Astrocyte (in vitro differentiated cells and primary cell): Measurements from ENCODE around the gene ASB16. TPM values are rescaled to one million over a fixed set of nuclear protein-coding genes. Genes with fewer than 3 reads are reported as not detected.

Experiments used
- DNase-seq: peaks from one replicate; pipeline ENCODE4 v3.0.0-alpha.2; 2010; ENCODE audit warnings: low read depth
- FAIRE-seq: peaks from 2 replicates; lab custom pipeline; 2011; peaks lifted over from hg19 to GRCh38; lab: Jason Lieb, UNC
- H2AFZ ChIP-seq: 2 replicates; pipeline ENCODE4 v1.6.0; 2012; ENCODE audit warnings: low read depth, low read length, inconsistent platforms
- H3K27ac ChIP-seq: 2 replicates; pipeline ENCODE4 v1.5.1; 2011; ENCODE audit warnings: low read depth, low read length, inconsistent platforms
- H3K27me3 ChIP-seq: 2 replicates; pipeline ENCODE4 v1.6.0; 2011; ENCODE audit warnings: low read length, inconsistent platforms; ENCODE audit not compliant: insufficient read depth
- H3K36me3 ChIP-seq: 2 replicates; pipeline ENCODE4 v1.5.1; 2011; ENCODE audit warnings: low read length, inconsistent platforms; ENCODE audit not compliant: insufficient read depth
- H3K4me1 ChIP-seq: 2 replicates; pipeline ENCODE4 v1.5.1; 2011; ENCODE audit warnings: low read length, inconsistent platforms; ENCODE audit not compliant: insufficient read depth
- H3K4me2 ChIP-seq: 2 replicates; pipeline ENCODE4 v1.6.0; 2012; ENCODE audit warnings: low read length, inconsistent platforms
- H3K4me3 ChIP-seq: 2 replicates; pipeline ENCODE4 v1.5.1; 2011; ENCODE audit warnings: low read depth, mild to moderate bottlenecking, low read length, inconsistent platforms; ENCODE audit not compliant: insufficient read depth
- H3K79me2 ChIP-seq: 2 replicates; pipeline ENCODE4 v1.6.0; 2012; ENCODE audit warnings: mild to moderate bottlenecking, low read length, inconsistent platforms; ENCODE audit not compliant: insufficient read depth
- H3K9ac ChIP-seq: 2 replicates; pipeline ENCODE4 v1.6.0; 2012; ENCODE audit warnings: mild to moderate bottlenecking, low read length, inconsistent platforms
- H3K9me3 ChIP-seq: 2 replicates; pipeline ENCODE4 v1.5.1; 2012; ENCODE audit warnings: low read depth, mild to moderate bottlenecking, low read length, inconsistent platforms; ENCODE audit not compliant: insufficient read depth
- H4K20me1 ChIP-seq: 2 replicates; pipeline ENCODE4 v1.6.0; 2012; ENCODE audit warnings: low read length, inconsistent platforms; ENCODE audit not compliant: insufficient read depth
- H3K27ac Mint-ChIP-seq: one replicate; pipeline ENCODE4 v1.8.0; 2021; ENCODE audit warnings: mild to moderate bottlenecking, mixed read lengths; ENCODE audit not compliant: unreplicated experiment
- H3K27me3 Mint-ChIP-seq: one replicate; pipeline ENCODE4 v1.8.0; 2021; ENCODE audit warnings: low read depth, mixed read lengths; ENCODE audit not compliant: unreplicated experiment
- H3K36me3 Mint-ChIP-seq: one replicate; pipeline ENCODE4 v1.8.0; 2021; ENCODE audit warnings: low read depth, mixed read lengths; ENCODE audit not compliant: unreplicated experiment
- H3K4me1 Mint-ChIP-seq: one replicate; pipeline ENCODE4 v1.8.0; 2021; ENCODE audit warnings: low read depth, mixed read lengths; ENCODE audit not compliant: unreplicated experiment
- H3K4me3 Mint-ChIP-seq: one replicate; pipeline ENCODE4 v1.8.0; 2021; ENCODE audit warnings: mild to moderate bottlenecking, moderate library complexity, mixed read lengths; ENCODE audit not compliant: unreplicated experiment
- H3K9me3 Mint-ChIP-seq: one replicate; pipeline ENCODE4 v1.8.0; 2021; ENCODE audit warnings: mild to moderate bottlenecking, mixed read lengths; ENCODE audit not compliant: unreplicated experiment
- EZH2 ChIP-seq: IDR thresholded peaks from 2 replicates; pipeline ENCODE4 v1.6.1; 2012; ENCODE audit warnings: mild to moderate bottlenecking, low read length, inconsistent platforms; ENCODE audit not compliant: insufficient read depth
- total RNA-seq: library from RNA; stranded (reverse); gene quantifications from 2 replicates; pipeline ENCODE4 v1.2.1, GENCODE V29; 2021
- TF ChIP-seq, protein P1 (sequence below): IDR thresholded peaks from 2 replicates; pipeline ENCODE4 v1.5.1; 2011; ENCODE audit warnings: low read depth, mild to moderate bottlenecking, inconsistent platforms, low read length, moderate library complexity; ENCODE audit not compliant: insufficient read depth

Gene ASB16
- total RNA-seq, 1 donor from 2014 or later = not detected

DNA sequence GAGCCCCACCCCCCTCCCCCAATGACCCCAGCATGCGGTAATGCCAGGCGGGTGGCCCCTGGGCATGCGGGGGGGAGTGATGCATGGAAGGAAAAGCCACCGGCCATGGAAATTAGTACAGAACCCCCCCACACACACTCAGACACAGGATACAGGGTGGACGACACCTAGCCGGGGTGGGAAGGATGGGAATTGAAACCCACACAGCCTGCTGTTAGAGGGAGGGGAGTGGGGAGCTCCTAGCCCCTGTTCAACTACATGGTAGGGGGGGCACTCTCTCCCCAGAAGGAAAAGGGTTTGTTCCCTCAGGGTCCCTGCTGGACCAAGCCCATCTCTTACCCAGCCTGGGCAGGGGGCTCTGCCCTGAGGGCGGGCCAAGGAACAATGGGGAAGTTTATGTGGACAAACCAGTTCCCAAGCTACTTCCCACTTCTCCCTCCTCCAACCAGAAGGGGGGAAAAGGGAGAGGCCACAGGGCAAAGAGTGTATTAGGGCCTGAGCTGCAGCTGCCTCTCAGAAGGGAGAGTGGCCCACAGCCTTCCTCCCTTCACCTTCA is 21.5 kb downstream of the ASB16 start:
- Histone ChIP-seq H2AFZ (no peak overlapping the region), H3K27me3 (no peaks in the 10 kb centered on the region), H4K20me1 (peaks cover 13% of the 10 kb centered on the region), H3K36me3 (peaks cover 26% of the 10 kb centered on the region), H3K79me2 (peaks cover 35% of the 10 kb centered on the region), H3K27ac (no peak overlapping the region), H3K9ac (no peak overlapping the region), H3K4me3 (no peak overlapping the region), H3K4me1 (peaks cover 9% of the 10 kb centered on the region), H3K9me3 (no peaks in the 10 kb centered on the region), H3K4me2 (no peak overlapping the region)
- Mint-ChIP-seq H3K4me3 (no peak overlapping the region), H3K4me1 (peaks cover 14% of the 10 kb centered on the region), H3K9me3 (no peaks in the 10 kb centered on the region), H3K27me3 (no peaks in the 10 kb centered on the region), H3K36me3 (peaks cover 10% of the 10 kb centered on the region), H3K27ac (no peak overlapping the region)
- TF ChIP-seq, protein P1, sequence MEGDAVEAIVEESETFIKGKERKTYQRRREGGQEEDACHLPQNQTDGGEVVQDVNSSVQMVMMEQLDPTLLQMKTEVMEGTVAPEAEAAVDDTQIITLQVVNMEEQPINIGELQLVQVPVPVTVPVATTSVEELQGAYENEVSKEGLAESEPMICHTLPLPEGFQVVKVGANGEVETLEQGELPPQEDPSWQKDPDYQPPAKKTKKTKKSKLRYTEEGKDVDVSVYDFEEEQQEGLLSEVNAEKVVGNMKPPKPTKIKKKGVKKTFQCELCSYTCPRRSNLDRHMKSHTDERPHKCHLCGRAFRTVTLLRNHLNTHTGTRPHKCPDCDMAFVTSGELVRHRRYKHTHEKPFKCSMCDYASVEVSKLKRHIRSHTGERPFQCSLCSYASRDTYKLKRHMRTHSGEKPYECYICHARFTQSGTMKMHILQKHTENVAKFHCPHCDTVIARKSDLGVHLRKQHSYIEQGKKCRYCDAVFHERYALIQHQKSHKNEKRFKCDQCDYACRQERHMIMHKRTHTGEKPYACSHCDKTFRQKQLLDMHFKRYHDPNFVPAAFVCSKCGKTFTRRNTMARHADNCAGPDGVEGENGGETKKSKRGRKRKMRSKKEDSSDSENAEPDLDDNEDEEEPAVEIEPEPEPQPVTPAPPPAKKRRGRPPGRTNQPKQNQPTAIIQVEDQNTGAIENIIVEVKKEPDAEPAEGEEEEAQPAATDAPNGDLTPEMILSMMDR = no peak
- no peak for TF ChIP-seq EZH2
- no peak for DNase-seq
- FAIRE-seq = no peak

DNA sequence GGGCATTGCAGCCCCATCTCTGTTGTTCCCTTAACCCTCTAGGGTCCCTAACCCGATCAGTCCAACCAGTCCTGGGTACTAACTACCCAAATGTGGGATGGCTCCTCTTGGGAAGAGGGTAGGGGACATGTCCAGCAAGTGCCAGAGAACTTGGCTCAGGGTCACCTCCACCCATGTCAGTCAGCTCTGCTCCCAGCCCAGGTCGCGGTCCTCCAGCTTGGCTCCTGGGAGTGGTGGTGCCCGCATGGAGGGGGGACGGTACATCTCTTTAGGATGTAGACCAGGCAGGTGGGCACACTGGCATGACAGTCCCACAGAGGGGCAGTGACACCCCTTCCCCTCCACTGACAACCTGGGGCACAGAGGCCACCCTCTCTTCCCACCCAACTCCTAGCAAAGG is 22.2 kb downstream of the ASB16 start:
- H3K9me3 ChIP-seq = no peaks in the 10 kb centered on the region
- peaks cover 14% of the 10 kb centered on the region for H3K36me3 Mint-ChIP-seq
- no peak for TF ChIP-seq EZH2
- TF ChIP-seq, protein P1 = no peak
- H2AFZ ChIP-seq = no peak overlapping the region
- H3K9me3 Mint-ChIP-seq = no peaks in the 10 kb centered on the region
- H3K4me3 Mint-ChIP-seq = no peak overlapping the region
- no peaks in the 10 kb centered on the region for H3K27me3 ChIP-seq
- H3K79me2 ChIP-seq = peaks cover 35% of the 10 kb centered on the region
- H3K27me3 Mint-ChIP-seq = no peaks in the 10 kb centered on the region
- no peak for FAIRE-seq
- peaks cover 17% of the 10 kb centered on the region for H4K20me1 ChIP-seq
- H3K27ac ChIP-seq = no peak overlapping the region
- H3K4me2 ChIP-seq = no peak overlapping the region
- peaks cover 15% of the 10 kb centered on the region for H3K4me1 ChIP-seq
- DNase-seq = no peak
- H3K36me3 ChIP-seq = peaks cover 28% of the 10 kb centered on the region
- H3K9ac ChIP-seq = no peak overlapping the region
- no peak overlapping the region for H3K27ac Mint-ChIP-seq
- no peak overlapping the region for H3K4me3 ChIP-seq
- peaks cover 17% of the 10 kb centered on the region for H3K4me1 Mint-ChIP-seq

DNA sequence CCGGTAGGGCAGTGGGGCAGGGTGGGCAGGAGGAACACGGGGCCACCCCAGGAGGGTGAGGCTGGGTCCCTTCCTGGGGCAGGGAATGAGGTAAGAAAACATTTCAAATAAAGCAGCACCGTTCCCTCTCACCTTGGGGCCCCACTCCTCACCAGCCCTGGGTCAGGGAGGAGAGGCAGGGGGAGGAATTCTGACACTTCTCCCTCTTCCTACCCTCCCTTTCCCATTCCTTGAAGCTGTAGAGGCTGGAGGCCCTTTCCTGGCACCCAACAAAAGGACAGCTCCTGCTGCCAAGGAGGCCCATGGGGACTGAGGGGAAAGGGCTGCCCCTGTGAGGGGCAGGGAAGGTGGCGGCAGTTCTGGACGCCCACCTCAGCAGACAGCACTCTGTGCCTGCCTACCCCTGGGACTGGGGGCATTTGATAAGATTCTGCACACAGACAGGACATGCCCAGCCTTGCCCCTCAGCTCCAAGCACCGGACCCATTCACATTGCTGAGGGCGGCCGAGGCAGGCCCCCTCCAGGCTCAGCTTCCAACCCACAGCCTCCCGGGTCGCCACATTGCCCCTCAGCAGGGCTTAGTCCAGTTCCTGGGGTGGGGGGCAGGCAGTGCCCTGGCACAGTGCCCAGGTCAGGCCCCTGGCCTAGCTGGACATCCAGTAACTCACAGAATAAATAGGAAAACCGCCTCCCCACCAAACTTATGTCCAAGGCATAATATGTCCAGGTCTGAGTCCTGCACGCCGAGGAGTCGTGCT is 23.0 kb downstream of the ASB16 start:
- H3K4me2 ChIP-seq = no peak overlapping the region
- FAIRE-seq = no peak
- no peaks in the 10 kb centered on the region for H3K9me3 ChIP-seq
- Mint-ChIP-seq H3K4me3 (no peak overlapping the region), H3K27ac (no peak overlapping the region), H3K4me1 (peaks cover 17% of the 10 kb centered on the region), H3K27me3 (no peaks in the 10 kb centered on the region), H3K9me3 (no peaks in the 10 kb centered on the region), H3K36me3 (peaks cover 17% of the 10 kb centered on the region)
- H4K20me1 ChIP-seq = peaks cover 21% of the 10 kb centered on the region
- no peak overlapping the region for H3K4me3 ChIP-seq
- no peak overlapping the region for H2AFZ ChIP-seq
- H3K27ac ChIP-seq = no peak overlapping the region
- no peaks in the 10 kb centered on the region for H3K27me3 ChIP-seq
- no peak overlapping the region for H3K9ac ChIP-seq
- peaks cover 28% of the 10 kb centered on the region for H3K36me3 ChIP-seq
- H3K79me2 ChIP-seq = peaks cover 35% of the 10 kb centered on the region
- no peak for DNase-seq
- TF ChIP-seq EZH2 = no peak
- TF ChIP-seq, protein P1 = no peak
- H3K4me1 ChIP-seq = peaks cover 16% of the 10 kb centered on the region
